Mesothelial cell of epicardium (in vitro differentiated cells): ENCODE results near the gene ACTA1. TPM values are rescaled to one million over a fixed set of nuclear protein-coding genes. Genes with fewer than 3 reads are reported as not detected.
"Not testable (repeated sequence)": the region's sequence is repeated elsewhere in the genome, so short reads cannot be mapped to it uniquely, and the experiment has no call there.

Source experiments
- DNase-seq, 2 experiments: peaks; one replicate each; pipeline ENCODE4 v3.0.0; 2021; ENCODE audit warnings: low spot score in 2 of 2; ENCODE audit not compliant: unreplicated experiment in 2 of 2
- H3K27ac Mint-ChIP-seq: 2 replicates; pipeline ENCODE4 v1.8.0; 2021; ENCODE audit warnings: mixed read lengths
- H3K27me3 Mint-ChIP-seq: 2 replicates; pipeline ENCODE4 v1.8.0; 2021; ENCODE audit warnings: low read depth, mixed read lengths
- H3K36me3 Mint-ChIP-seq: 2 replicates; pipeline ENCODE4 v1.8.0; 2021; ENCODE audit warnings: mixed read lengths
- H3K4me1 Mint-ChIP-seq: 2 replicates; pipeline ENCODE4 v1.8.0; 2021; ENCODE audit warnings: mixed read lengths
- H3K4me3 Mint-ChIP-seq: 2 replicates; pipeline ENCODE4 v1.8.0; 2021; ENCODE audit warnings: mild to moderate bottlenecking, moderate library complexity, mixed read lengths
- H3K9me3 Mint-ChIP-seq: 2 replicates; pipeline ENCODE4 v1.8.0; 2021; ENCODE audit warnings: mixed read lengths
- total RNA-seq: library from RNA; stranded (reverse); gene quantifications from 3 replicates; pipeline ENCODE4 v1.2.1, GENCODE V29; 2021
- TF ChIP-seq, protein P1 (sequence below): fragments of 200-600 bp; sonication (generic); IDR thresholded peaks from one replicate; pipeline ENCODE4 v1.5.0; 2021; ENCODE audit warnings: antibody characterized with exemption; ENCODE audit not compliant: unreplicated experiment

ACTA1 gene
- total RNA-seq, 1 donor from 2014 or later = 3.6 TPM

DNA sequence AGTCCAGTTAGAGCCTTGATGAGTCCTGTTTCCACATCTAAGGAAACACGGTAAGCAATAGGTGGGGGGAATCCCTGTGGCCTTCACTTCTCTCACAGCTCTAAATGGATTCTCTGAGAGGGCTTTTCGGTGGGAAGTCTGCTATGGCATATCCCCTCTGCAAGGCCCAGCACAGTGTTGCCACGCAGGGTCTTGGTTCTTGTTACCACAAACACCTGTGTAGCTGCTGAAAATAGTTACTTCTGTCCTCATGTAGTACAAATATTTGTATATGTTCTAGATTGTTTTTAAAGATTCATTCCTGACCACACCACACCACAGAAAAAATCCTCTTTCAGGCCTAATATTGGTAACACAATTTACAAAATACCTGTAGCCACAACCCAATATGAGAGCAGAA, 5.6 kb downstream of the ACTA1 start:
- Mint-ChIP-seq H3K9me3 (peaks cover 5% of the 10 kb centered on the region), H3K27ac (no peak overlapping the region), H3K4me1 (peaks cover 7% of the 10 kb centered on the region), H3K36me3 (peaks cover 2% of the 10 kb centered on the region), H3K27me3 (peaks cover 80% of the 10 kb centered on the region), H3K4me3 (no peak overlapping the region)
- TF ChIP-seq, protein P1, sequence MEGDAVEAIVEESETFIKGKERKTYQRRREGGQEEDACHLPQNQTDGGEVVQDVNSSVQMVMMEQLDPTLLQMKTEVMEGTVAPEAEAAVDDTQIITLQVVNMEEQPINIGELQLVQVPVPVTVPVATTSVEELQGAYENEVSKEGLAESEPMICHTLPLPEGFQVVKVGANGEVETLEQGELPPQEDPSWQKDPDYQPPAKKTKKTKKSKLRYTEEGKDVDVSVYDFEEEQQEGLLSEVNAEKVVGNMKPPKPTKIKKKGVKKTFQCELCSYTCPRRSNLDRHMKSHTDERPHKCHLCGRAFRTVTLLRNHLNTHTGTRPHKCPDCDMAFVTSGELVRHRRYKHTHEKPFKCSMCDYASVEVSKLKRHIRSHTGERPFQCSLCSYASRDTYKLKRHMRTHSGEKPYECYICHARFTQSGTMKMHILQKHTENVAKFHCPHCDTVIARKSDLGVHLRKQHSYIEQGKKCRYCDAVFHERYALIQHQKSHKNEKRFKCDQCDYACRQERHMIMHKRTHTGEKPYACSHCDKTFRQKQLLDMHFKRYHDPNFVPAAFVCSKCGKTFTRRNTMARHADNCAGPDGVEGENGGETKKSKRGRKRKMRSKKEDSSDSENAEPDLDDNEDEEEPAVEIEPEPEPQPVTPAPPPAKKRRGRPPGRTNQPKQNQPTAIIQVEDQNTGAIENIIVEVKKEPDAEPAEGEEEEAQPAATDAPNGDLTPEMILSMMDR = no peak
- DNase-seq = no peak

DNA sequence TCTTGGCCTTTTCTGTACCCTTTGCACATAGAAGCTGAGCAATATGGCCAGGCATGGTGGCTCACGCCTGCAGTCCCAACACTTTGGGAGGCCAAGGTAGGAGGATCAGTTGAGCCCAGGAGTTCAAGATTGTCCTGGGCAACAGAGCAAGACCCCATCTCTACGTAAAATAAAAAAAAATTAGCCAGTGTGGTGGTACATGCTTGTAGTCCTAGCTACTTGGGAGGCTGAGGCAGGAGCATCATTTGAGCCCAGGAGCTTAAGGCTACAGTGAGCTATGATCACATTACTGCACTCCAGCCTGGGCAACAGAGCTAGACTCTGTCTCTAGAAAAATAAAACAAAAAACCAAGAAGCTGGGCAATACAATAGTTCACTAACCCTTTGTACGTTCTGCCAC, 6.3 kb downstream of the ACTA1 start:
- no peak for DNase-seq
- no peak overlapping the region for H3K27ac Mint-ChIP-seq
- H3K9me3 Mint-ChIP-seq = peaks cover 9% of the 10 kb centered on the region
- peaks cover 73% of the 10 kb centered on the region for H3K27me3 Mint-ChIP-seq
- peaks cover 7% of the 10 kb centered on the region for H3K4me1 Mint-ChIP-seq
- TF ChIP-seq, protein P1 = no peak
- H3K4me3 Mint-ChIP-seq = no peak overlapping the region
- peaks cover 2% of the 10 kb centered on the region for H3K36me3 Mint-ChIP-seq

DNA sequence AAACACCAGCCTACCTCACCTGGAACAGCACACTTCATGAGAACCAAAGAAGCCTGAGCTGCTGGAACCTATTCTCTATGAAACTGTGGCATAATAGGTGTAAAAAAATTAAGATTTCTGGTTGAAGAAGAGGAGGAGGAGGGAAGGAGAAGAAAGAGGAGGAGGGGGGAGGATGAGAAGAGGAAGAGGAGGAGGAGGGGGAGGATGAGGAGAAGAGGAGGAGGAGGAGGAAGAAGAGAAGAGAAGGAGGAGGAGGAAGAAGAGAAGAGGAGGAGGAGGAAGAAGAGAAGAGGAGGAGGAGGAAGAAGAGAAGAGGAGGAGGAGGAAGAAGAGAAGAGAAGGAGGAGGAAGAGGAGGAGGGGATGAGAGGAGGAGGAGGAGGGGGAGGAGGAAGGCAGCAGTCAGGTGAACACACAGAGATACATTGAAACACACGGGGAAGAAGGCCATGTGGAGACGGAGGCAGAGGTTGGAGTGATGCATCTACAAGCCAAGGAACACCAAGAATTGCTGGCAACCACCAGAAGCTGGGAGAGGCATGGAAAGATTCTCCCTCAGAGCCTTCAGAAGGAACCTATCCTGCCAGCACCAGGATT, 8.2 kb downstream of the ACTA1 start:
- Mint-ChIP-seq H3K36me3 (no peaks in the 10 kb centered on the region), H3K4me3 (no peak overlapping the region), H3K27ac (no peak overlapping the region), H3K9me3 (peaks cover 9% of the 10 kb centered on the region), H3K27me3 (peaks cover 57% of the 10 kb centered on the region), H3K4me1 (no peaks in the 10 kb centered on the region)
- no peak for DNase-seq
- TF ChIP-seq, protein P1 = no peak

DNA sequence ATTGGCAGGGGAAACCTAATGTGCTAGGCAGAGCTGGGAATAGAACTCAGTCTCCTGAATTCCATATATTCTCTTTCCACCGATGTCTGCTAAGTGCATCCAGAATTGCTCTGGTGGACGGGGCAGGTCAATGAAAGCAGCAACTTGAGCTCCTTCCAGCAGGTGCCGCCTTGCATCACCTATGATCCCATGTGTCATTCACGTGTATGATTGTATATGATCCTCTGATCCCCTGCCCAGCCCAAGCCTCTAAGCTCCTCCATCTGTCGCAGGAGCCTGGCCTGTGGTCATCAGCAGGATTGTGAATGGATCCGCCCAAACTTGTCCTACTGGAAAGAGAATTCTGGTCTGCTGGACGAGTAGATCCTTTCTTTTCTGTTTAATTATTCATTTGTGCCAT, 13.1 kb downstream of the ACTA1 start:
- H3K4me1 Mint-ChIP-seq = no peaks in the 10 kb centered on the region
- peaks cover 28% of the 10 kb centered on the region for H3K27me3 Mint-ChIP-seq

DNA sequence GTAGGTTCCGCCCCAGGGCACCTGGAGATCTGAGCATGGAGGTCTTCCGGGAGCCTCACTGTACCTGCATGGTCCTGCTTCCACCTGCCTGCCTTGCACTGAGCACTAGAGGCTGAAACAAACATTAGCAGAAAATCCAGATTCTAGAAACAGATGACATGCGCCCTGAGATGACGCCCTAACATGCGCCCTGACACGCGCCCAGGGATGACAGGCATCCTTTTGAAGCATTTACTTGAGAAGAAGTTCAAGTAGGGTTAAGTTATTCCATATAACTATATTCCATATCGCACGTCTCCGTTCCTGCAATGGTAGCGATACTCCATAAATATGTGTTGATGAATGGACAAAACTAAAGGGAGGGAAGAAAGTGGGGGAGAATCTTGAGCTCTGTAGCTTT, 13.7 kb downstream of the ACTA1 start:
- Mint-ChIP-seq H3K4me1 (no peaks in the 10 kb centered on the region), H3K27ac (no peak overlapping the region)
- no peak for DNase-seq

More for the DNA sequence above, 13.1 kb downstream of the ACTA1 start:
- Mint-ChIP-seq H3K4me3 (no peak overlapping the region), H3K9me3 (peaks cover 9% of the 10 kb centered on the region), H3K36me3 (no peaks in the 10 kb centered on the region), H3K27ac (no peak overlapping the region)
- TF ChIP-seq, protein P1 = no peak
- no peak for DNase-seq

DNA sequence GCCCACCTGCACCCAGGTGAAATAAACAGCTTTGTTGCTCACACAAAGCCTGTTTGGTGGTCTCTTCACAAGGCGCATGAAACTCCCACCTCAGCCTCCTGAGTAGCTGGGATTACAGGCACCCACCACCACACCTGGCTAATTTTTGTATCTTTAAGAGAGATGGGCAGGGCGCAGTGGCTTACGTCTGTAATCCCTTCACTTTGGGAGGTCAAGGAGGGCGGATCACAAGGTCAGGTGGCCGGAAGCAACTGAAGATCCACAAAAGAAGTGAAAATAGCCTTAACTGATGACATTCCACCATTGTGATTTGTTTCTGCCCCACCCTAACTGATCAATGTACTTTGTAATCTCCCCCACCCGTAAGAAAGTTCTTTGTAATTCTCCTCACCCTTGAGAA, 15.3 kb downstream of the ACTA1 start:
- DNase-seq, H3K27ac Mint-ChIP-seq, H3K9me3 Mint-ChIP-seq, H3K4me1 Mint-ChIP-seq, H3K36me3 Mint-ChIP-seq, H3K4me3 Mint-ChIP-seq: not testable (repeated sequence)
- peaks cover 15% of the 10 kb centered on the region for H3K27me3 Mint-ChIP-seq

More for the DNA sequence above, 13.7 kb downstream of the ACTA1 start:
- no peaks in the 10 kb centered on the region for H3K36me3 Mint-ChIP-seq
- peaks cover 25% of the 10 kb centered on the region for H3K27me3 Mint-ChIP-seq
- no peak overlapping the region for H3K4me3 Mint-ChIP-seq
- TF ChIP-seq, protein P1 = no peak
- H3K9me3 Mint-ChIP-seq = peaks cover 9% of the 10 kb centered on the region

DNA sequence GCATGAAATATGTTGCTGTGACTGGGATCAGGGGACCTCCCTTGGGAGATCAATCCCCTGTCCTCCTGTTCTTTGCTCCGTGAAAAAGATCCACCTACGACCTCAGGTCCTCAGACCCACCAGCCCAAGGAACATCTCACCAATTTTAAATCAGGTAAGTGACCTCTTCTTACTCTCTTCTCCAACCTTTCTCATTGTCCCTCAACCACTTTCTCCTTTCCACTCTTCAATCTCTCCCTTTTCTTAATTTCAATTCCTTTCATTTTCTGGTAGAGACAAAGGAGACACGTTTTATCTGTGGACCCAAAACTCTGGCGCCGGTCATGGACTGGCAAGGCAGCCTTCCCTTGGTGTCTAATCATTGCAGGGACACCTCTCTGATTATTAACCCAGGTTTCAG, 21.1 kb downstream of the ACTA1 start:
- H3K9me3 Mint-ChIP-seq, H3K27ac Mint-ChIP-seq, DNase-seq, H3K36me3 Mint-ChIP-seq, H3K4me3 Mint-ChIP-seq: not testable (repeated sequence)
- Mint-ChIP-seq H3K4me1 (peaks cover 23% of the 10 kb centered on the region), H3K27me3 (peaks cover 27% of the 10 kb centered on the region)
